HepG2 (cell line): ENCODE results near the gene PIK3R1.

Experiments
- ARNT ChIP-seq: fragments of 450-650 bp; IDR thresholded peaks from 2 replicates; pipeline ENCODE4 v1.6.1; 2017
- CTCF ChIP-seq: sonication (generic); formaldehyde crosslinking; IDR thresholded peaks from 2 replicates; pipeline ENCODE4 v1.5.0; 2020; ENCODE audit warnings: mild to moderate bottlenecking, missing genetic modification reagents, moderate library complexity
- PHF20 ChIP-seq: sonication (generic); formaldehyde crosslinking; IDR thresholded peaks from 2 replicates; pipeline ENCODE4 v1.5.0; 2020; ENCODE audit warnings: mild to moderate bottlenecking, missing genetic modification reagents
- TERF1 ChIP-seq: sonication (generic); formaldehyde crosslinking; IDR thresholded peaks from 2 replicates; pipeline ENCODE4 v1.8.0; 2022; ENCODE audit warnings: mild to moderate bottlenecking, missing genetic modification reagents, moderate library complexity
- TFDP1 ChIP-seq: IDR thresholded peaks from 2 replicates; pipeline ENCODE4 v1.6.1; 2016; ENCODE audit warnings: missing compliant biosample characterization, missing genetic modification reagents, borderline replicate concordance
- ZNF274 ChIP-seq: sonication (generic); formaldehyde crosslinking; IDR thresholded peaks from 2 replicates; pipeline ENCODE4 v1.5.1; 2020; ENCODE audit warnings: mild to moderate bottlenecking, missing genetic modification reagents

- no peak for TF ChIP-seq TERF1 (CRISPR knock-in tag)
- TF ChIP-seq CTCF (CRISPR knock-in tag) = no peak
- TF ChIP-seq TFDP1 = no peak
- no peak for TF ChIP-seq PHF20 (CRISPR knock-in tag)
- TF ChIP-seq ARNT = no peak
- no peak for TF ChIP-seq ZNF274 (CRISPR knock-in tag)
Observed at GRCh38 chr5:68283766-68284165, 68.2 kb downstream of the PIK3R1 start.
